Measurements from ENCODE around the gene NCOA7.
"Not testable (repeated sequence)": the region's sequence is repeated elsewhere in the genome, so short reads cannot be mapped to it uniquely, and the experiment has no call there.

The NCOA7 gene

GRCh38 chr6:125947615-125948014 is 156.9 kb downstream of the NCOA7 start:
- Histone ChIP-seq H3K27me3 (ENCODE audit: insufficient read depth, poor library complexity, severe bottlenecking) (no peaks in the 10 kb centered on the region), H3K27ac (replicated peaks) (no peak overlapping the region), H3K4me3 (replicated peaks; ENCODE audit: insufficient read depth, low read length) (no peak overlapping the region)
- TF ChIP-seq GABPA (IDR thresholded peaks at IDR 0.05; ENCODE audit: low read depth) = no peak
- TF ChIP-seq SPI1 (IDR thresholded peaks at IDR 0.05; ENCODE audit: borderline replicate concordance, low read depth) = no peak
- no peak for TF ChIP-seq REST (IDR thresholded peaks at IDR 0.05; ENCODE audit: insufficient replicate concordance, low read depth)
- no peak for TF ChIP-seq CTCF (IDR thresholded peaks at IDR 0.05; ENCODE audit: insufficient read depth, low read length)
- no peak for TF ChIP-seq POLR2AphosphoS5 (IDR thresholded peaks at IDR 0.05; ENCODE audit: low read depth)
- no peak for DNase-seq (ENCODE audit: low read depth in 1 of 2, low spot score in 1 of 2)

GRCh38 chr6:125948455-125948854 is 157.7 kb downstream of the NCOA7 start:
- Histone ChIP-seq H3K4me3 (replicated peaks; ENCODE audit: insufficient read depth, low read length) (no peak overlapping the region), H3K27me3 (ENCODE audit: insufficient read depth, poor library complexity, severe bottlenecking) (no peaks in the 10 kb centered on the region), H3K27ac (replicated peaks) (no peak overlapping the region)
- no peak for DNase-seq (ENCODE audit: low read depth in 1 of 2, low spot score in 1 of 2)
- TF ChIP-seq SPI1 (IDR thresholded peaks at IDR 0.05; ENCODE audit: borderline replicate concordance, low read depth) = no peak
- TF ChIP-seq GABPA (IDR thresholded peaks at IDR 0.05; ENCODE audit: low read depth) = no peak
- no peak for TF ChIP-seq CTCF (IDR thresholded peaks at IDR 0.05; ENCODE audit: insufficient read depth, low read length)
- TF ChIP-seq POLR2AphosphoS5 (IDR thresholded peaks at IDR 0.05; ENCODE audit: low read depth) = no peak
- no peak for TF ChIP-seq REST (IDR thresholded peaks at IDR 0.05; ENCODE audit: insufficient replicate concordance, low read depth)

GRCh38 chr6:125949069-125949468 is 158.3 kb downstream of the NCOA7 start:
- TF ChIP-seq GABPA (IDR thresholded peaks at IDR 0.05; ENCODE audit: low read depth) = no peak
- TF ChIP-seq CTCF (IDR thresholded peaks at IDR 0.05; ENCODE audit: insufficient read depth, low read length) = no peak
- H3K27me3 ChIP-seq (ENCODE audit: insufficient read depth, poor library complexity, severe bottlenecking) = no peaks in the 10 kb centered on the region
- no peak overlapping the region for H3K27ac ChIP-seq (replicated peaks)
- DNase-seq (ENCODE audit: low read depth in 1 of 2, low spot score in 1 of 2) = no peak
- no peak overlapping the region for H3K4me3 ChIP-seq (replicated peaks; ENCODE audit: insufficient read depth, low read length)

- H3K27ac ChIP-seq (replicated peaks) = no peak overlapping the region
- no peaks in the 10 kb centered on the region for H3K27me3 ChIP-seq (ENCODE audit: insufficient read depth, poor library complexity, severe bottlenecking)
- DNase-seq (ENCODE audit: low read depth in 1 of 2, low spot score in 1 of 2) = no peak
- no peak for TF ChIP-seq CTCF (IDR thresholded peaks at IDR 0.05; ENCODE audit: insufficient read depth, low read length)
- no peak for TF ChIP-seq GABPA (IDR thresholded peaks at IDR 0.05; ENCODE audit: low read depth)
- no peak for TF ChIP-seq REST (IDR thresholded peaks at IDR 0.05; ENCODE audit: insufficient replicate concordance, low read depth)
- no peak for TF ChIP-seq POLR2AphosphoS5 (IDR thresholded peaks at IDR 0.05; ENCODE audit: low read depth)
- TF ChIP-seq SPI1 (IDR thresholded peaks at IDR 0.05; ENCODE audit: borderline replicate concordance, low read depth) = no peak
- no peak overlapping the region for H3K4me3 ChIP-seq (replicated peaks; ENCODE audit: insufficient read depth, low read length)
These were observed 159.5 kb downstream of the NCOA7 start for GRCh38 chr6:125950293-125950692.

- H3K4me3 ChIP-seq (replicated peaks; ENCODE audit: insufficient read depth, low read length); DNase-seq (ENCODE audit: low read depth in 1 of 2, low spot score in 1 of 2); H3K27ac ChIP-seq (replicated peaks); H3K27me3 ChIP-seq (ENCODE audit: insufficient read depth, poor library complexity, severe bottlenecking): not testable (repeated sequence)
These were observed 160.0 kb downstream of the NCOA7 start for GRCh38 chr6:125950716-125951115.

Measured in HL-60 (cell line).